CD4-positive, CD25-positive, alpha-beta regulatory T cell (primary cell): ENCODE measurements around the gene RORB. TPM values are rescaled to one million over a fixed set of nuclear protein-coding genes. Genes with fewer than 3 reads are reported as not detected.

Source experiments
- ATAC-seq, 2 donors: fragments of 150-1000 bp; cut with Tn5 transposase; one replicate each; pipeline ENCODE4 v1.10.0; 2021; ENCODE audit warnings: low read depth in 2 of 2, moderate number of reproducible peaks in 2 of 2, moderate library complexity in 1 of 2
- DNase-seq, 3 donors: peaks; one replicate each; pipeline versions ENCODE4 v3.0.0 to v3.0.0-alpha.2; 2012 to 2022; ENCODE audit warnings: mixed read lengths in 1 of 3
- H3K27ac ChIP-seq: one replicate; pipeline ENCODE4 v1.7.0; 2013; ENCODE audit warnings: mild to moderate bottlenecking, low read length; ENCODE audit not compliant: insufficient read depth, poor library complexity, severe bottlenecking
- H3K27me3 ChIP-seq: one replicate; pipeline ENCODE4 v1.7.0; 2013; ENCODE audit warnings: low read length; ENCODE audit not compliant: control insufficient read depth, insufficient read depth
- H3K36me3 ChIP-seq: one replicate; pipeline ENCODE4 v1.7.0; 2013; ENCODE audit warnings: mild to moderate bottlenecking, low read length, moderate library complexity; ENCODE audit not compliant: control insufficient read depth, insufficient read depth
- H3K4me1 ChIP-seq: 2 replicates; pipeline ENCODE4 v1.7.0; 2013; ENCODE audit warnings: mild to moderate bottlenecking, low read length; ENCODE audit not compliant: insufficient read depth, control insufficient read depth, poor library complexity, severe bottlenecking
- H3K4me3 ChIP-seq: one replicate; pipeline ENCODE4 v1.7.0; 2013; ENCODE audit warnings: low read depth, mild to moderate bottlenecking, low read length, moderate library complexity
- H3K9me3 ChIP-seq, 2 experiments: 1 replicate in 1 of 2; 2 replicates in 1 of 2; pipeline ENCODE4 v1.7.0; 2013; ENCODE audit warnings: low read length in 2 of 2, mild to moderate bottlenecking in 1 of 2, moderate library complexity in 1 of 2; ENCODE audit not compliant: control insufficient read depth in 2 of 2
- H3K27ac Mint-ChIP-seq, 3 donors: one replicate each; pipeline ENCODE4 v1.8.0; 2020 to 2022; ENCODE audit warnings: mild to moderate bottlenecking in 3 of 3, mixed read lengths in 3 of 3, moderate library complexity in 2 of 3
- H3K27me3 Mint-ChIP-seq: one replicate; pipeline ENCODE4 v1.8.0; 2022; ENCODE audit warnings: mild to moderate bottlenecking, mixed read lengths
- H3K36me3 Mint-ChIP-seq: one replicate; pipeline ENCODE4 v1.8.0; 2020; ENCODE audit warnings: mixed read lengths
- H3K4me1 Mint-ChIP-seq, 4 donors: one replicate each; pipeline ENCODE4 v1.8.0; 2020 to 2022; ENCODE audit warnings: mixed read lengths in 4 of 4, mild to moderate bottlenecking in 1 of 4
- H3K4me3 Mint-ChIP-seq, 4 donors: one replicate each; pipeline ENCODE4 v1.8.0; 2020 to 2022; ENCODE audit warnings: mild to moderate bottlenecking in 4 of 4, mixed read lengths in 4 of 4, moderate library complexity in 3 of 4
- H3K9me3 Mint-ChIP-seq, 7 donors: one replicate each; pipeline ENCODE4 v1.8.0; 2020 to 2022; ENCODE audit warnings: mixed read lengths in 7 of 7, mild to moderate bottlenecking in 3 of 7, moderate library complexity in 2 of 7
- polyA plus RNA-seq, 4 donors: library from polyadenylated mRNA; unstranded; fragments of 300-500 nt; fragmentation: Illumina TruSeq; gene quantifications; one replicate each; pipeline ENCODE4 v1.2.3, GENCODE V29; 2021
- total RNA-seq: library from RNA; stranded (reverse); gene quantifications from one replicate; pipeline ENCODE4 v1.2.3, GENCODE V29; 2022

Gene RORB
- total and polyA plus RNA-seq, 5 donors from 2014 or later: not detected

GRCh38 chr9:74562611-74563010 lies 65.5 kb downstream of the RORB start:
- H3K27me3 ChIP-seq: no peaks in the 10 kb centered on the region
- ATAC-seq (no peak), DNase-seq (no peak)
- Mint-ChIP-seq H3K9me3 (peaks cover 0 to 3% (median 0%) of the 10 kb centered on the region in 7 donors), H3K27me3 (no peaks in the 10 kb centered on the region), H3K4me3 (no peak overlapping the region), H3K4me1 (no peaks in the 10 kb centered on the region), H3K36me3 (no peaks in the 10 kb centered on the region), H3K27ac (no peak overlapping the region)
- no peak overlapping the region for H3K4me3 ChIP-seq
- no peak overlapping the region for H3K27ac ChIP-seq
- H3K4me1 ChIP-seq: no peaks in the 10 kb centered on the region
- no peaks in the 10 kb centered on the region for H3K9me3 ChIP-seq
- no peaks in the 10 kb centered on the region for H3K36me3 ChIP-seq

GRCh38 chr9:74570879-74571512 lies 73.9 kb downstream of the RORB start:
- DNase-seq (peak in 1 of 3 donors; percentile 18), ATAC-seq (no peak)
- no peaks in the 10 kb centered on the region for H3K27me3 Mint-ChIP-seq
- Histone ChIP-seq H3K36me3 (no peaks in the 10 kb centered on the region), H3K4me3 (no peak overlapping the region), H3K27me3 (no peaks in the 10 kb centered on the region), H3K9me3 (no peaks in the 10 kb centered on the region), H3K4me1 (no peaks in the 10 kb centered on the region), H3K27ac (no peak overlapping the region)
- no peak overlapping the region for H3K4me3 Mint-ChIP-seq
- no peak overlapping the region for H3K27ac Mint-ChIP-seq
- H3K4me1 Mint-ChIP-seq: no peaks in the 10 kb centered on the region
- no peaks in the 10 kb centered on the region for H3K9me3 Mint-ChIP-seq
- no peaks in the 10 kb centered on the region for H3K36me3 Mint-ChIP-seq

- no peaks in the 10 kb centered on the region for H3K27me3 ChIP-seq
- no peak overlapping the region for H3K4me3 ChIP-seq
- Mint-ChIP-seq H3K9me3 (no peaks in the 10 kb centered on the region), H3K36me3 (no peaks in the 10 kb centered on the region), H3K4me1 (no peaks in the 10 kb centered on the region), H3K27ac (no peak overlapping the region), H3K27me3 (no peaks in the 10 kb centered on the region), H3K4me3 (no peak overlapping the region)
- DNase-seq: no peak
- no peak overlapping the region for H3K27ac ChIP-seq
- no peaks in the 10 kb centered on the region for H3K4me1 ChIP-seq
- no peak for ATAC-seq
- H3K36me3 ChIP-seq: no peaks in the 10 kb centered on the region
- no peaks in the 10 kb centered on the region for H3K9me3 ChIP-seq
Observed at GRCh38 chr9:74573640-74574191, 76.6 kb downstream of the RORB start.

GRCh38 chr9:74576176-74576575 lies 79.0 kb downstream of the RORB start:
- no peaks in the 10 kb centered on the region for H3K27me3 Mint-ChIP-seq
- H3K36me3 Mint-ChIP-seq: no peaks in the 10 kb centered on the region
- H3K4me1 Mint-ChIP-seq: no peaks in the 10 kb centered on the region
- no peak overlapping the region for H3K4me3 ChIP-seq
- no peak overlapping the region for H3K4me3 Mint-ChIP-seq
- no peaks in the 10 kb centered on the region for H3K9me3 ChIP-seq
- no peaks in the 10 kb centered on the region for H3K9me3 Mint-ChIP-seq
- H3K27ac Mint-ChIP-seq: no peak overlapping the region
- no peaks in the 10 kb centered on the region for H3K27me3 ChIP-seq
- H3K27ac ChIP-seq: no peak overlapping the region
- DNase-seq (no peak), ATAC-seq (no peak)
- H3K4me1 ChIP-seq: no peaks in the 10 kb centered on the region
- H3K36me3 ChIP-seq: no peaks in the 10 kb centered on the region

GRCh38 chr9:74577956-74578355 lies 80.8 kb downstream of the RORB start:
- H3K9me3 ChIP-seq: no peaks in the 10 kb centered on the region
- no peak overlapping the region for H3K4me3 ChIP-seq
- H3K4me1 ChIP-seq: no peaks in the 10 kb centered on the region
- H3K4me3 Mint-ChIP-seq: no peak overlapping the region
- no peaks in the 10 kb centered on the region for H3K9me3 Mint-ChIP-seq
- DNase-seq (no peak), ATAC-seq (no peak)
- H3K27me3 Mint-ChIP-seq: no peaks in the 10 kb centered on the region
- H3K27me3 ChIP-seq: no peaks in the 10 kb centered on the region
- no peak overlapping the region for H3K27ac Mint-ChIP-seq
- H3K27ac ChIP-seq: no peak overlapping the region
- no peaks in the 10 kb centered on the region for H3K4me1 Mint-ChIP-seq
- no peaks in the 10 kb centered on the region for H3K36me3 ChIP-seq
- no peaks in the 10 kb centered on the region for H3K36me3 Mint-ChIP-seq

- no peak overlapping the region for H3K4me3 ChIP-seq
- no peak for ATAC-seq
- no peaks in the 10 kb centered on the region for H3K4me1 Mint-ChIP-seq
- H3K27ac ChIP-seq: no peak overlapping the region
- H3K9me3 ChIP-seq: no peaks in the 10 kb centered on the region
- H3K4me3 Mint-ChIP-seq: no peak overlapping the region
- H3K27me3 ChIP-seq: no peaks in the 10 kb centered on the region
- H3K9me3 Mint-ChIP-seq: peaks cover 0 to 3% (median 0%) of the 10 kb centered on the region in 7 donors
- no peaks in the 10 kb centered on the region for H3K36me3 Mint-ChIP-seq
- no peaks in the 10 kb centered on the region for H3K27me3 Mint-ChIP-seq
- DNase-seq: no peak
- H3K4me1 ChIP-seq: no peaks in the 10 kb centered on the region
- no peaks in the 10 kb centered on the region for H3K36me3 ChIP-seq
- no peak overlapping the region for H3K27ac Mint-ChIP-seq
Observed at GRCh38 chr9:74589576-74589975, 92.4 kb downstream of the RORB start.

GRCh38 chr9:74595286-74595685 lies 98.2 kb downstream of the RORB start:
- no peaks in the 10 kb centered on the region for H3K36me3 Mint-ChIP-seq
- Histone ChIP-seq H3K9me3 (no peaks in the 10 kb centered on the region), H3K4me3 (no peak overlapping the region), H3K27ac (no peak overlapping the region), H3K27me3 (no peaks in the 10 kb centered on the region), H3K4me1 (no peaks in the 10 kb centered on the region), H3K36me3 (no peaks in the 10 kb centered on the region)
- no peak overlapping the region for H3K4me3 Mint-ChIP-seq
- no peak for DNase-seq
- H3K4me1 Mint-ChIP-seq: no peaks in the 10 kb centered on the region
- H3K9me3 Mint-ChIP-seq: peaks cover 0 to 3% (median 0%) of the 10 kb centered on the region in 7 donors
- ATAC-seq: no peak
- H3K27me3 Mint-ChIP-seq: no peaks in the 10 kb centered on the region
- H3K27ac Mint-ChIP-seq: no peak overlapping the region

- H3K4me1 Mint-ChIP-seq: no peaks in the 10 kb centered on the region
- Histone ChIP-seq H3K4me3 (no peak overlapping the region), H3K27me3 (no peaks in the 10 kb centered on the region), H3K9me3 (no peaks in the 10 kb centered on the region), H3K4me1 (no peaks in the 10 kb centered on the region), H3K27ac (no peak overlapping the region), H3K36me3 (no peaks in the 10 kb centered on the region)
- H3K9me3 Mint-ChIP-seq: no peaks in the 10 kb centered on the region
- no peaks in the 10 kb centered on the region for H3K27me3 Mint-ChIP-seq
- DNase-seq (no peak), ATAC-seq (no peak)
- no peaks in the 10 kb centered on the region for H3K36me3 Mint-ChIP-seq
- no peak overlapping the region for H3K27ac Mint-ChIP-seq
- H3K4me3 Mint-ChIP-seq: no peak overlapping the region
Observed at GRCh38 chr9:74598874-74599273, 101.7 kb downstream of the RORB start.
